Central memory CD4-positive, alpha-beta T cell (primary cell): Measurements from ENCODE around the gene SHTN1.

Experiments
- DNase-seq: peaks from one replicate; pipeline ENCODE4 v3.0.0; 2022

The SHTN1 gene

DNA sequence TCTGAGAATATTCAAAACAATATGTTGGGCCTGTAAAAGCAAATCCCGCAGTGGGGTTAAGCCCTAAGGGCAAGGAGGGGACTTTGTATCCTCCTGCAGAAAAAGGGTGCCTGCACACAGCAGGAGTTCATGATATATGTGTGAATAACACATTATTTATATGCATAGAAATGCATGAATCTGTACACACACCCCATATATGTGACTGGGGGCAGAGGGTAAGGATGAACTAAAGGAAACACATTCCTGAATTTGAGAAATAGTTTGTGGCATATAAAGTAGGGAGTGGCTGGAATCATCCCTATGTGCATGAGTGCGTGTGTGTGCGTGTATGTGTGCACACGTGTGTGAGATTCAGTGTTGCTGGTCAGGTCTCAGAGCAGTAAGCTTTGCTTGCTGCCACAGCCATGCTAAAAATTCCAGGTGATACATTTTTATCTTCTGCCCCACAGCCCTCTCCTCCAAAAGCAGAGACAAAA is 136.8 kb downstream of the SHTN1 start:
- DNase-seq = no peak

GRCh38 chr10:116866987-116867595 is 137.9 kb downstream of the SHTN1 start:
- no peak for DNase-seq

DNA sequence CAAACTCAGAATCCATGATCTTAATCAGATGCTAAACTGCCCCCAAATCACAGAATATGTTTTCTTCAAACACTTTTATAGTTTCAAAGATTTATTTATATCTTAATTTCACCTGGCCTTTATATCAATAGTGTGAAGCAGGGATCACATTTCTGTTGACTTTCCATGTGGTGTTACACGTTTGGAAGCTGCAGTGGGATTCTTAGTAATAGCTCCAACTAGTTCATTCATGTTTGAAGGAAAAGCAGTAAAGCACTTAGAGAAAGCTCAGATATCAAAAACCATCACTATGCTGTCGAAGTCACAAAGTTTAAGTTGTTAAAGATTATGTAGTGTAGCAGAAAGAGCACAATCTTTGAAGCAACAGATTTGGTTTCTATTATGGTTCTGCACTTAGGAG is 138.9 kb downstream of the SHTN1 start:
- DNase-seq = no peak

GRCh38 chr10:116864436-116864835 is 140.6 kb downstream of the SHTN1 start:
- DNase-seq = no peak

- no peak for DNase-seq
These were observed 143.2 kb downstream of the SHTN1 start for GRCh38 chr10:116861796-116862195.

- no peak for DNase-seq
These were observed 147.8 kb downstream of the SHTN1 start for GRCh38 chr10:116857156-116857555.

GRCh38 chr10:116853701-116854100 is 151.3 kb downstream of the SHTN1 start:
- DNase-seq = no peak

GRCh38 chr10:116853287-116853686 is 151.7 kb downstream of the SHTN1 start:
- no peak for DNase-seq

- no peak for DNase-seq
These were observed 152.7 kb downstream of the SHTN1 start for GRCh38 chr10:116852246-116852645.

DNA sequence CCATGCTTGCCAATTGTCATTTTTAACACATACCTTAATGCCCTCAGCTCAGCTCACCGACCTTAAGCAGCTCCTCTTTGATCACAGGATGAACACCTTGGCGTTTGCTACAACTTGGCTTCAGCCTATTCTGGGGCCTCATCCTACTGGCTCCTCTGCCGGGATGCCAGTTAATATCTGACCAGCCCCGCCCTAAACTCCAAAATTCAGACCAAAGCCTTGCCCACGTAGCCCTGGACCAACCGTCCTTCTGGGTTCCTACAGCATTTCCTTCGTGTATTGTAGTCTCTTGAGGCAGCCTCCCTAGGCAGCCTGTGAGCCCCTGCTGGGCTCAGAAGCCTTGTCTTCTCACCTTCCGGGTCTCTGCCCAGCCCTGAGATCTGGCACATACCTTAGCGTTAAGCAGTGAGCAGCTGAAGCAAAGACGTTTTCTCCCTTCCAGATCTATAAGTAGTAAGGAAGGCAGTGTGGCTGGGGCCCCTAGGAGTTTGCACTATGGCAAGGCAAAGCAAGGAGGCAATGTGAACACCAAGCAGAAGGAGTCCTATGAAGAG is 154.9 kb downstream of the SHTN1 start:
- DNase-seq = no peak

- DNase-seq = peak; percentile 4
These were observed 155.5 kb downstream of the SHTN1 start, which contains the start of gene ENO4 for GRCh38 chr10:116849248-116850057. Gene ENO4 (plus strand): TSS chr10:116849499. CDS start chr10:116849567, 68 bp downstream.

DNA sequence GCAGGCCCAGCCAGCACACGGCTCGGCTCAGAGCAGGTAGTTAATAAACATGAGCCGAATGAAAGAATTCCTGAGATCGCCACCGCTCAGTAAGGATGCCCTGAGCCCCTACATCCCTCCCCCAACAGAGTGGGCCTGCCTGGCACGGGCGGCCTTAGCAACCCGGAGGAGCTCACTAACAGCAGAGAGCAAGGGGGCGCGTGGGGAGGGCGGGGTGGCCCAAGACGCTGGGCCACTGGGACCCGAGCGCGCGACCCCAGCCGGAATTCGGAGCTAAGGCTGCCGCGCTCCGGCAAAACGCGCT is 156.1 kb downstream of the SHTN1 start:
- DNase-seq = no peak

DNA sequence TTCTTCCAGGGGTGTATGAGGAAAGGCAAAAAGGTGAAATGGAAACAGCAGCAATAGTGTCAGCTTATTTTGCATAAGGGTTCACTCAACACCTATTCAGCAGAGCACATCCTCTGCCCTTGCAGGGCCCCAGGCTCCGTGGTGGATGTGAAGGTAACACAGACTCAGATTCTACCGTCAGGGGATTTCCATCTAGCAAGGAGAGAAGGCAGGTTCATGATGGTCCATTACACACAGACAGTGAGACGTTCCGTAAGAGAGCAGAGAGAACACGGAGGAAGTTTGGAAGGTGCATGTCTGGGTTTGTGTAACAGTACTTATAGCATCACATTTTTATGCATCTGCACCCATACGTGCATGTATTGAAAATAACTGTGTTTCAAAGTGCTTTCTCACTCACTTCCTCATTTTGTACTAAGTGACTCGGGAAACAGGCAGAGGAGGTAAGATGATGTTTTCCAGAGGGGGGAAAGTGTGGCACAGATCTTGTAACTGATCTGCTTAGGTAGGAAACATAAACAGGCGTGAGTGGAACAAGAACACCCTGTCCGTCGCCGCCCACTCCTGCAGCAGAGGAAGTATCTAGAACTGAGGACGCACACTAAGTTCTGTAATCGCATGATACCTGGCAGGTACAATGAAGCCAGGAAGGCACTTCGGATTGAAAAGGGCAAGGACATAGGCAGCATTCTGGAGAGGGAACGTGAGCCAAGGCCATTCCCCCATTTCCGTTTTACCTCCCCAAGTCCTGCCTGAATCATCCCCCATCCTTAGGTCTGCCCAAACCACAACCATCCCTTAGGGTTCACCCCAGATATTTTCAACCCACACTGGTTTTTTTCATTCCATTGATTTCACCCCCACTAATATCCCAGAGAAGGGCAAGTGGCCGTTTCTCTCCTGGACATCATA is 156.7 kb downstream of the SHTN1 start:
- peak; percentile 2 for DNase-seq

DNA sequence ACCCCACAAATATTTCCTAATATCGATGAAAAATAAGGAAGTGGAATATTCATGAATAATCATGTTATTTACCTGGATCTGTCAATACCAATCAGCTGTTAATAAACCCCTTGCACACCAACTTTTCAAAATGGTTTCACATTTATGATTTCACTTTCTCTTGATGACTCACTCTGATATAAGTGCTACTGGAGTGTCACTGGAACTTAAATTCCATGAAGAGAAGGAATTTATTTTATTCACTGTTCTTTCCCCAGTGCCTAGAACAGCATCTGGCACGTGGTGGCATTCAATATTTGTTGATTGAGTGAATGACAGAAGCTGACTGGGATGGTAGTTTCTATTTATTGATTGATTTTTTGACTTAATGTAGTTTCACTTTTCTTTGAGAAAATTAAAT is 159.2 kb downstream of the SHTN1 start:
- no peak for DNase-seq

DNA sequence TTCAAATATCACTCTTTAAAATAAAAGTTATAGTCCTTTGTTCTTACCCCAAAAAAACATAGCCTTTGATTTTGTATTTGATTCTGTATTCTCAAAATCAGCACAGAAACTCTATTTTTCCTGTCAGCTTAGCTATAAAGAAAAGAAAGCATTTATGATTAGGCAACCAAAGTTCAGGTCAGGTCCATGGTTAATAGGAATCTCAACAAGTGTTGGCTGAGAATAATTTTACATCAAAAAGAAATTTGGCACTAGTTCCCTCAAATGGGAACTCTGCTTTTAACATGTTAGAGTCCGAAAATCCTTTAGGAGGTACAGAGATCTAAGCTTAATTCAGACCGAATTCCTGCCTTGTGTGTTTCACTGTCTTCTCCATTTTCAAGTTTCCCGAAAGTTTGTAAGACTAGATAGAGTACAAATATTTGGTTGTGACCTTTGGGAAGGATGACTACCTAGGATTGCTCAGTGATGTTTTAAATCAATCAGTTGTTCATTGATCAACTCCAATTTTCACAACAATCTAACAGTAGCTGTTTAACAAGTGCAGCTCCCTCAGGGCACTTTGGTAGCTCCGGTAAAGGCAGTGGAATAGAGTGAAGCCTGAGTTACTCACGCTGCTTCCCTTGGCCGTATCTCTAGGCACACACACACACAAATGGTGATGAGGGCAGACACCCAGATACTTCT is 164.5 kb downstream of the SHTN1 start:
- no peak for DNase-seq

- no peak for DNase-seq
These were observed 166.8 kb downstream of the SHTN1 start for GRCh38 chr10:116838143-116838725.

DNA sequence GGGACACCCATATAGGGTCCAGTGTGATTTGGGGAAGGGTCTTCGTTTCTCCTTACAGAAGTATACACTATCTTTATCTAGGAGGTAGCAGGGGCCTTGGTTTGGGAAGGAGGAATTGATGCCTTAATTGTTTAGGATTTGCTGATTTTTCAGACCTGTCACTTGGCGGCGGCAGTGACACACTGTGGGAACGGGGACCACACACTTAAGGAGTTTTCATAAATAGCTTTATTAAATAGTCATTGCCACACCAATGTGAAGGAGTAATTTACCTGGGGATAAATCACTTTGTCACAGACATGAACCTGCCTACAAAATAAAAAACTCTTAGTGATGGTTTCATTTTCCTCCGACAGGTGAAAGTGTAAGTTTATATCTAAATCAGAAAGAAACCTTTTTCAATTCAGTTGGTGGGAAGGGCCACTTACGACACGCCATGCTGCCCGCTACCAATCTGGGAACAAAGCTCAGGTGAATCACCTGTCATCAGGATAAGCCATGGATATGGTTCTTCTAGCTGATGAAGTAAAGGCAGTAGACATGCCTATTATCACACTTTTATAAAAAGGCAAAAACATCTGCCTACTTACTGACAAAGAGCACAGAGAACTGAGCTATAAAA is 168.0 kb downstream of the SHTN1 start:
- DNase-seq = no peak

- DNase-seq = no peak
These were observed 168.9 kb downstream of the SHTN1 start for GRCh38 chr10:116836083-116836482.

DNA sequence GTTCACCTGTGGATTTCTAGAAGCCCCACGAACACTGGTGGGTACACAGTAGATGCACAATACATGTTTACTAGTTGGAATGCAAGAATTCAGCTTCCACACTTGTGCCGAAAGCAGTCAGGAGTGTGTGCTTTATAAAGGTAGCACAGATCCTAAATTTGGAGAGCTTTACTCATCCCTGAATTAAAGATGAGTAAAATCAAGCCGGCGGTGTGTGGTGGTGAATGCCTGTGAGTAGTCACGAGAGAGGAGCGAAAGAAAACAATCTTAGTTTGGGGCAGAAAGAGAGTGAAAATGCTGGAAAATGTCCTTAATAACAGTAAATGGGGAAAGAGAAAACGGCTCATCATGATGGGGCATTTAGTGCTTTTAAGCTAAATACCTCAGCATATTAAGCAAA is 169.3 kb downstream of the SHTN1 start:
- DNase-seq = no peak

GRCh38 chr10:116833986-116834985 is 170.7 kb downstream of the SHTN1 start:
- no peak for DNase-seq
